GM23338 (cell line): Measurements from ENCODE around the gene NARS2. TPM values are rescaled to one million over a fixed set of nuclear protein-coding genes. Genes with fewer than 3 reads are reported as not detected.

Experiments
- ATAC-seq: fragments of 200-7000 bp; cut with Tn5 transposase; 3 replicates; pipeline ENCODE4 v1.9.1; 2020
- DNase-seq: peaks from one replicate; pipeline ENCODE4 v3.0.0-alpha.2; 2015; ENCODE audit warnings: low spot score
- H2AFZ ChIP-seq: fragments of 200-600 bp; sonication (generic); 2 replicates; pipeline ENCODE4 v1.8.0; 2016; ENCODE audit warnings: antibody characterized with exemption, mild to moderate bottlenecking, moderate library complexity
- H3F3A ChIP-seq: fragments of 200-600 bp; sonication (generic); replicated peaks from 2 replicates; pipeline ENCODE4 v1.8.0; 2017; ENCODE audit warnings: antibody characterized with exemption, mixed run types, low read depth
- H3K27ac ChIP-seq: fragments of 200-600 bp; sonication (generic); 2 replicates; pipeline ENCODE4 v1.6.1; 2016; ENCODE audit warnings: low read depth
- H3K27me3 ChIP-seq: fragments of 200-600 bp; sonication (generic); 2 replicates; pipeline ENCODE4 v1.8.0; 2016; ENCODE audit warnings: mild to moderate bottlenecking, mixed run types, moderate library complexity; ENCODE audit not compliant: insufficient read depth
- H3K36me3 ChIP-seq: fragments of 200-600 bp; sonication (generic); 2 replicates; pipeline ENCODE4 v1.8.0; 2016; ENCODE audit warnings: mild to moderate bottlenecking; ENCODE audit not compliant: insufficient read depth
- H3K4me1 ChIP-seq: fragments of 200-600 bp; sonication (generic); 2 replicates; pipeline ENCODE4 v1.8.0; 2016; ENCODE audit warnings: mild to moderate bottlenecking, moderate library complexity; ENCODE audit not compliant: insufficient read depth
- H3K4me2 ChIP-seq: fragments of 200-600 bp; sonication (generic); 2 replicates; pipeline ENCODE4 v1.7.1; 2017; ENCODE audit warnings: mixed run types
- H3K4me3 ChIP-seq: fragments of 200-600 bp; sonication (generic); 2 replicates; pipeline ENCODE4 v1.6.1; 2016; ENCODE audit warnings: mixed run types
- H3K79me2 ChIP-seq: fragments of 200-600 bp; sonication (generic); replicated peaks from 2 replicates; pipeline ENCODE4 v1.8.0; 2017; ENCODE audit warnings: mild to moderate bottlenecking; ENCODE audit not compliant: insufficient read depth
- H3K9me2 ChIP-seq: fragments of 200-600 bp; sonication (generic); 2 replicates; pipeline ENCODE4 v1.8.0; 2017; ENCODE audit not compliant: insufficient read depth
- H4K20me1 ChIP-seq: fragments of 200-600 bp; sonication (generic); replicated peaks from 2 replicates; pipeline ENCODE4 v1.8.0; 2017; ENCODE audit warnings: mild to moderate bottlenecking; ENCODE audit not compliant: insufficient read depth
- H3K27ac Mint-ChIP-seq: 2 replicates; pipeline ENCODE4 v1.8.0; 2020; ENCODE audit warnings: inconsistent platforms, mild to moderate bottlenecking, moderate library complexity, mixed read lengths
- H3K27me3 Mint-ChIP-seq: 3 replicates; pipeline ENCODE4 v1.8.0; 2022; ENCODE audit warnings: low read depth, mild to moderate bottlenecking, moderate library complexity, mixed read lengths, inconsistent platforms; ENCODE audit not compliant: insufficient read depth, poor library complexity
- H3K36me3 Mint-ChIP-seq: 3 replicates; pipeline ENCODE4 v1.8.0; 2021; ENCODE audit warnings: low read depth, mild to moderate bottlenecking, inconsistent platforms, moderate library complexity, mixed read lengths
- H3K4me1 Mint-ChIP-seq: 3 replicates; pipeline ENCODE4 v1.8.0; 2020; ENCODE audit warnings: mild to moderate bottlenecking, inconsistent platforms, mixed read lengths
- H3K4me3 Mint-ChIP-seq: 3 replicates; pipeline ENCODE4 v1.8.0; 2021; ENCODE audit warnings: moderate library complexity, mild to moderate bottlenecking, inconsistent platforms, mixed read lengths
- H3K9me3 Mint-ChIP-seq: 3 replicates; pipeline ENCODE4 v1.8.0; 2020; ENCODE audit warnings: moderate library complexity, mild to moderate bottlenecking, inconsistent platforms, mixed read lengths
- CREB1 ChIP-seq: fragments of 250-450 bp; sonication (Bioruptor Pico); IDR thresholded peaks from 2 replicates; pipeline ENCODE4 v1.5.0; 2020; ENCODE audit warnings: low read depth, mild to moderate bottlenecking, moderate library complexity
- EZH2 ChIP-seq: fragments of 200-600 bp; sonication (generic); IDR thresholded peaks from one replicate; pipeline ENCODE4 v1.8.0; 2017; ENCODE audit warnings: antibody characterized with exemption, mild to moderate bottlenecking, low read depth; ENCODE audit not compliant: unreplicated experiment
- EZH2phosphoT487 ChIP-seq: fragments of 200-600 bp; sonication (generic); IDR thresholded peaks from one replicate; pipeline ENCODE4 v1.8.1; 2018; ENCODE audit warnings: antibody characterized with exemption; ENCODE audit not compliant: unreplicated experiment
- JUNB ChIP-seq: IDR thresholded peaks from one replicate; pipeline ENCODE4 v1.6.1; 2016; ENCODE audit warnings: antibody characterized with exemption; ENCODE audit not compliant: unreplicated experiment
- NANOG ChIP-seq: IDR thresholded peaks from 2 replicates; pipeline ENCODE4 v1.6.1; 2016; ENCODE audit warnings: antibody characterized with exemption, borderline replicate concordance
- POLR2AphosphoS5 ChIP-seq: IDR thresholded peaks from 2 replicates; pipeline ENCODE4 v1.6.1; 2016; ENCODE audit warnings: antibody characterized with exemption, low read depth
- STAT1 ChIP-seq: IDR thresholded peaks from one replicate; pipeline ENCODE4 v1.6.1; 2016; ENCODE audit warnings: antibody characterized with exemption; ENCODE audit not compliant: unreplicated experiment
- ZNF114 ChIP-seq: fragments of 250-450 bp; sonication (Bioruptor Pico); IDR thresholded peaks from 2 replicates; pipeline ENCODE4 v1.5.0; 2020; ENCODE audit warnings: mild to moderate bottlenecking, moderate library complexity
- ZNF331 ChIP-seq: fragments of 250-450 bp; sonication (Bioruptor Pico); IDR thresholded peaks from 2 replicates; pipeline ENCODE4 v1.5.0; 2020; ENCODE audit warnings: low read depth, mild to moderate bottlenecking, moderate library complexity
- polyA plus RNA-seq: library from polyadenylated mRNA; unstranded; fragments of >200 nt; fragmentation: Nextera tagmentation; extraction: Ambion mirVana; gene quantifications from 2 replicates; pipeline ENCODE4 v1.2.1, GENCODE V29; 2016
- total RNA-seq: library from RNA; depleted of rRNA; stranded (reverse); fragments of >200 nt; shearing (Covaris generic); gene quantifications from 2 replicates; pipeline ENCODE4 v1.2.3, GENCODE V29; 2014
- TF ChIP-seq, protein P1 (sequence below): IDR thresholded peaks from one replicate; pipeline ENCODE4 v1.6.1; 2018; ENCODE audit warnings: antibody characterized with exemption; ENCODE audit not compliant: unreplicated experiment
- TF ChIP-seq, protein P2 (sequence below): IDR thresholded peaks from 2 replicates; pipeline ENCODE4 v1.6.1; 2016; ENCODE audit warnings: antibody characterized with exemption
- TF ChIP-seq, protein P3 (sequence below), 2 experiments: fragments of 200-600 bp in 1 of 2; sonication (generic) in 1 of 2; conservative IDR thresholded peaks; 2 replicates each; pipeline versions ENCODE4 v1.5.1 to v1.6.1; 2016 to 2017; ENCODE audit warnings: antibody characterized with exemption in 2 of 2, low read depth in 2 of 2, mild to moderate bottlenecking in 2 of 2, moderate library complexity in 1 of 2
- TF ChIP-seq, protein P4 (sequence below): fragments of 250-450 bp; sonication (Bioruptor Pico); IDR thresholded peaks from 2 replicates; pipeline ENCODE4 v1.5.0; 2020; ENCODE audit warnings: mild to moderate bottlenecking, moderate library complexity

Gene NARS2
- total and polyA plus RNA-seq, 2 experiments from 2014 or later, result 45.7 to 62.0 TPM

DNA sequence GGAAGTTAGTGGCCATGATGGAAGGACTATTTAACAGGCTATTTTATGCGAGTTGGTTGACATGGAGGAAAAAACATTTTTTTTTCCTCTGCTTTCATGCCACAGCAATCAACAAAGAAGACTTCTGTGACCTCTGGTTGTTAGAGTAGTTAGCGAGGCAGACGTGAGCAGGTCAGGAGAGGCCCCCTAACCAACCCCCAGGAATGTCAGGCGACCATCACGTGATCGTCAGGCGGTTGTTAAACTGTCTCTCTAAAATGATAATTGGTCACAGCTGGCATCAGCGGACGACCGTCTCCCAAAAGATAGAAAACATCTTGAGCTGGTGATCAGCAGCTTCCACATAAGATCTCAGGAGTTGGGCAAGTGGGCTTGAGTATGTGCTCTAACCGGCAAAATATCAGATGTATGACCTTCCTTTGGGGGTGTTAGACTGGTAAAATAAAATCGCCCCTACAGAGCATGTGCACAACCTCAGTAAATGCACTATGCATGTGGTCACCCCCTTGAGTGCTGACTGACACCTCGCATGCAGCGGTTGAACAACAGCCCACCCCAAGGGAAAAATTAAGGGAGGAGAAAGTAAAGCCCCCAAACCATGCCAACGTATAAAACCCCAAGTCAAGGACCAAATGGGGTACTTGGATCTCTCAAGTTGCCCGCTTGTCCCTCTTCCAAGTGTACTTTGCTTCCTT, 20.9 kb upstream of the NARS2 start:
- Histone ChIP-seq H4K20me1 (no peaks in the 10 kb centered on the region), H3K27me3 (no peaks in the 10 kb centered on the region), H3K4me1 (peaks cover 22% of the 10 kb centered on the region), H3K4me2 (no peak overlapping the region; the same call in 1 of the 2 replicates), H3K27ac (peak overlapping the region; percentile 23; the same call in 1 of the 2 replicates), H3K4me3 (no peak overlapping the region), H2AFZ (no peak overlapping the region), H3K9me2 (0 out of 2 replicates have a peak, but pooled peaks cover 6% of the 10 kb centered on the region), H3F3A (no peaks in the 10 kb centered on the region), H3K36me3 (no peaks in the 10 kb centered on the region), H3K79me2 (no peaks in the 10 kb centered on the region)
- ATAC-seq (peak; percentile 55; the same call in 2 of the 3 replicates), DNase-seq (peak; percentile 37)
- TF ChIP-seq STAT1 (no peak), ZNF331 (CRISPR knock-in tag) (no peak), NANOG (no peak), CREB1 (no peak), EZH2phosphoT487 (no peak), ZNF114 (CRISPR knock-in tag) (no peak), POLR2AphosphoS5 (no peak), JUNB (no peak), EZH2 (no peak)
- TF ChIP-seq, protein P1, sequence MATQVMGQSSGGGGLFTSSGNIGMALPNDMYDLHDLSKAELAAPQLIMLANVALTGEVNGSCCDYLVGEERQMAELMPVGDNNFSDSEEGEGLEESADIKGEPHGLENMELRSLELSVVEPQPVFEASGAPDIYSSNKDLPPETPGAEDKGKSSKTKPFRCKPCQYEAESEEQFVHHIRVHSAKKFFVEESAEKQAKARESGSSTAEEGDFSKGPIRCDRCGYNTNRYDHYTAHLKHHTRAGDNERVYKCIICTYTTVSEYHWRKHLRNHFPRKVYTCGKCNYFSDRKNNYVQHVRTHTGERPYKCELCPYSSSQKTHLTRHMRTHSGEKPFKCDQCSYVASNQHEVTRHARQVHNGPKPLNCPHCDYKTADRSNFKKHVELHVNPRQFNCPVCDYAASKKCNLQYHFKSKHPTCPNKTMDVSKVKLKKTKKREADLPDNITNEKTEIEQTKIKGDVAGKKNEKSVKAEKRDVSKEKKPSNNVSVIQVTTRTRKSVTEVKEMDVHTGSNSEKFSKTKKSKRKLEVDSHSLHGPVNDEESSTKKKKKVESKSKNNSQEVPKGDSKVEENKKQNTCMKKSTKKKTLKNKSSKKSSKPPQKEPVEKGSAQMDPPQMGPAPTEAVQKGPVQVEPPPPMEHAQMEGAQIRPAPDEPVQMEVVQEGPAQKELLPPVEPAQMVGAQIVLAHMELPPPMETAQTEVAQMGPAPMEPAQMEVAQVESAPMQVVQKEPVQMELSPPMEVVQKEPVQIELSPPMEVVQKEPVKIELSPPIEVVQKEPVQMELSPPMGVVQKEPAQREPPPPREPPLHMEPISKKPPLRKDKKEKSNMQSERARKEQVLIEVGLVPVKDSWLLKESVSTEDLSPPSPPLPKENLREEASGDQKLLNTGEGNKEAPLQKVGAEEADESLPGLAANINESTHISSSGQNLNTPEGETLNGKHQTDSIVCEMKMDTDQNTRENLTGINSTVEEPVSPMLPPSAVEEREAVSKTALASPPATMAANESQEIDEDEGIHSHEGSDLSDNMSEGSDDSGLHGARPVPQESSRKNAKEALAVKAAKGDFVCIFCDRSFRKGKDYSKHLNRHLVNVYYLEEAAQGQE, result no peak
- TF ChIP-seq, protein P2, sequence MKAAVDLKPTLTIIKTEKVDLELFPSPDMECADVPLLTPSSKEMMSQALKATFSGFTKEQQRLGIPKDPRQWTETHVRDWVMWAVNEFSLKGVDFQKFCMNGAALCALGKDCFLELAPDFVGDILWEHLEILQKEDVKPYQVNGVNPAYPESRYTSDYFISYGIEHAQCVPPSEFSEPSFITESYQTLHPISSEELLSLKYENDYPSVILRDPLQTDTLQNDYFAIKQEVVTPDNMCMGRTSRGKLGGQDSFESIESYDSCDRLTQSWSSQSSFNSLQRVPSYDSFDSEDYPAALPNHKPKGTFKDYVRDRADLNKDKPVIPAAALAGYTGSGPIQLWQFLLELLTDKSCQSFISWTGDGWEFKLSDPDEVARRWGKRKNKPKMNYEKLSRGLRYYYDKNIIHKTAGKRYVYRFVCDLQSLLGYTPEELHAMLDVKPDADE, result no peak
- TF ChIP-seq, protein P3, sequence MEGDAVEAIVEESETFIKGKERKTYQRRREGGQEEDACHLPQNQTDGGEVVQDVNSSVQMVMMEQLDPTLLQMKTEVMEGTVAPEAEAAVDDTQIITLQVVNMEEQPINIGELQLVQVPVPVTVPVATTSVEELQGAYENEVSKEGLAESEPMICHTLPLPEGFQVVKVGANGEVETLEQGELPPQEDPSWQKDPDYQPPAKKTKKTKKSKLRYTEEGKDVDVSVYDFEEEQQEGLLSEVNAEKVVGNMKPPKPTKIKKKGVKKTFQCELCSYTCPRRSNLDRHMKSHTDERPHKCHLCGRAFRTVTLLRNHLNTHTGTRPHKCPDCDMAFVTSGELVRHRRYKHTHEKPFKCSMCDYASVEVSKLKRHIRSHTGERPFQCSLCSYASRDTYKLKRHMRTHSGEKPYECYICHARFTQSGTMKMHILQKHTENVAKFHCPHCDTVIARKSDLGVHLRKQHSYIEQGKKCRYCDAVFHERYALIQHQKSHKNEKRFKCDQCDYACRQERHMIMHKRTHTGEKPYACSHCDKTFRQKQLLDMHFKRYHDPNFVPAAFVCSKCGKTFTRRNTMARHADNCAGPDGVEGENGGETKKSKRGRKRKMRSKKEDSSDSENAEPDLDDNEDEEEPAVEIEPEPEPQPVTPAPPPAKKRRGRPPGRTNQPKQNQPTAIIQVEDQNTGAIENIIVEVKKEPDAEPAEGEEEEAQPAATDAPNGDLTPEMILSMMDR (conservative IDR thresholded peaks at IDR 0.05; ENCODE audit: low read depth in 2 of 2), result no peak
- TF ChIP-seq, protein P4, sequence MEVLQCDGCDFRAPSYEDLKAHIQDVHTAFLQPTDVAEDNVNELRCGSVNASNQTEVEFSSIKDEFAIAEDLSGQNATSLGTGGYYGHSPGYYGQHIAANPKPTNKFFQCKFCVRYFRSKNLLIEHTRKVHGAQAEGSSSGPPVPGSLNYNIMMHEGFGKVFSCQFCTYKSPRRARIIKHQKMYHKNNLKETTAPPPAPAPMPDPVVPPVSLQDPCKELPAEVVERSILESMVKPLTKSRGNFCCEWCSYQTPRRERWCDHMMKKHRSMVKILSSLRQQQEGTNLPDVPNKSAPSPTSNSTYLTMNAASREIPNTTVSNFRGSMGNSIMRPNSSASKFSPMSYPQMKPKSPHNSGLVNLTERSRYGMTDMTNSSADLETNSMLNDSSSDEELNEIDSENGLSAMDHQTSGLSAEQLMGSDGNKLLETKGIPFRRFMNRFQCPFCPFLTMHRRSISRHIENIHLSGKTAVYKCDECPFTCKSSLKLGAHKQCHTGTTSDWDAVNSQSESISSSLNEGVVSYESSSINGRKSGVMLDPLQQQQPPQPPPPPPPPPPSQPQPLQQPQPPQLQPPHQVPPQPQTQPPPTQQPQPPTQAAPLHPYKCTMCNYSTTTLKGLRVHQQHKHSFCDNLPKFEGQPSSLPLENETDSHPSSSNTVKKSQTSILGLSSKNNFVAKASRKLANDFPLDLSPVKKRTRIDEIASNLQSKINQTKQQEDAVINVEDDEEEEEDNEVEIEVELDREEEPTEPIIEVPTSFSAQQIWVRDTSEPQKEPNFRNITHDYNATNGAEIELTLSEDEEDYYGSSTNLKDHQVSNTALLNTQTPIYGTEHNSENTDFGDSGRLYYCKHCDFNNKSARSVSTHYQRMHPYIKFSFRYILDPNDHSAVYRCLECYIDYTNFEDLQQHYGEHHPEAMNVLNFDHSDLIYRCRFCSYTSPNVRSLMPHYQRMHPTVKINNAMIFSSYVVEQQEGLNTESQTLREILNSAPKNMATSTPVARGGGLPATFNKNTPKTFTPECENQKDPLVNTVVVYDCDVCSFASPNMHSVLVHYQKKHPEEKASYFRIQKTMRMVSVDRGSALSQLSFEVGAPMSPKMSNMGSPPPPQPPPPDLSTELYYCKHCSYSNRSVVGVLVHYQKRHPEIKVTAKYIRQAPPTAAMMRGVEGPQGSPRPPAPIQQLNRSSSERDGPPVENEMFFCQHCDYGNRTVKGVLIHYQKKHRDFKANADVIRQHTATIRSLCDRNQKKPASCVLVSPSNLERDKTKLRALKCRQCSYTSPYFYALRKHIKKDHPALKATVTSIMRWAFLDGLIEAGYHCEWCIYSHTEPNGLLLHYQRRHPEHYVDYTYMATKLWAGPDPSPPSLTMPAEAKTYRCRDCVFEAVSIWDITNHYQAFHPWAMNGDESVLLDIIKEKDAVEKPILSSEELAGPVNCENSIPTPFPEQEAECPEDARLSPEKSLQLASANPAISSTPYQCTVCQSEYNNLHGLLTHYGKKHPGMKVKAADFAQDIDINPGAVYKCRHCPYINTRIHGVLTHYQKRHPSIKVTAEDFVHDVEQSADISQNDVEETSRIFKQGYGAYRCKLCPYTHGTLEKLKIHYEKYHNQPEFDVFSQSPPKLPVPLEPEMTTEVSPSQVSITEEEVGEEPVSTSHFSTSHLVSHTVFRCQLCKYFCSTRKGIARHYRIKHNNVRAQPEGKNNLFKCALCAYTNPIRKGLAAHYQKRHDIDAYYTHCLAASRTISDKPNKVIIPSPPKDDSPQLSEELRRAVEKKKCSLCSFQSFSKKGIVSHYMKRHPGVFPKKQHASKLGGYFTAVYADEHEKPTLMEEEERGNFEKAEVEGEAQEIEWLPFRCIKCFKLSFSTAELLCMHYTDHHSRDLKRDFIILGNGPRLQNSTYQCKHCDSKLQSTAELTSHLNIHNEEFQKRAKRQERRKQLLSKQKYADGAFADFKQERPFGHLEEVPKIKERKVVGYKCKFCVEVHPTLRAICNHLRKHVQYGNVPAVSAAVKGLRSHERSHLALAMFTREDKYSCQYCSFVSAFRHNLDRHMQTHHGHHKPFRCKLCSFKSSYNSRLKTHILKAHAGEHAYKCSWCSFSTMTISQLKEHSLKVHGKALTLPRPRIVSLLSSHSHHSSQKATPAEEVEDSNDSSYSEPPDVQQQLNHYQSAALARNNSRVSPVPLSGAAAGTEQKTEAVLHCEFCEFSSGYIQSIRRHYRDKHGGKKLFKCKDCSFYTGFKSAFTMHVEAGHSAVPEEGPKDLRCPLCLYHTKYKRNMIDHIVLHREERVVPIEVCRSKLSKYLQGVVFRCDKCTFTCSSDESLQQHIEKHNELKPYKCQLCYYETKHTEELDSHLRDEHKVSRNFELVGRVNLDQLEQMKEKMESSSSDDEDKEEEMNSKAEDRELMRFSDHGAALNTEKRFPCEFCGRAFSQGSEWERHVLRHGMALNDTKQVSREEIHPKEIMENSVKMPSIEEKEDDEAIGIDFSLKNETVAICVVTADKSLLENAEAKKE (CRISPR knock-in tag), result no peak
- no peaks in the 10 kb centered on the region; the same call in 2 of the 3 replicates for H3K9me3 Mint-ChIP-seq
- H3K27me3 Mint-ChIP-seq, result no peaks in the 10 kb centered on the region
- H3K36me3 Mint-ChIP-seq, result no peaks in the 10 kb centered on the region
- H3K27ac Mint-ChIP-seq, result no peak overlapping the region
- peaks cover 30% of the 10 kb centered on the region for H3K4me1 Mint-ChIP-seq
- no peak overlapping the region for H3K4me3 Mint-ChIP-seq
